Esophagus mucosa (tissue), 1 donor: Measurements from ENCODE around the gene RETREG1. TPM values are rescaled to one million over a fixed set of nuclear protein-coding genes. Genes with fewer than 3 reads are reported as not detected.
A peak's percentile ranks its signal among the peaks of the same experiment; 100 is the strongest.

Source experiments
- ATAC-seq: fragments of 200-7000 bp; cut with Tn5 transposase; one replicate; pipeline ENCODE4 v1.9.1; 2020
- total RNA-seq: library from RNA; stranded (reverse); gene quantifications from one replicate; pipeline ENCODE4 v1.2.4, GENCODE V29; 2023
- donor health status: DM: yes; HTN: yes; CAD: no.

Gene RETREG1
- total RNA-seq, 1 donor from 2014 or later, result 1.5 TPM

DNA sequence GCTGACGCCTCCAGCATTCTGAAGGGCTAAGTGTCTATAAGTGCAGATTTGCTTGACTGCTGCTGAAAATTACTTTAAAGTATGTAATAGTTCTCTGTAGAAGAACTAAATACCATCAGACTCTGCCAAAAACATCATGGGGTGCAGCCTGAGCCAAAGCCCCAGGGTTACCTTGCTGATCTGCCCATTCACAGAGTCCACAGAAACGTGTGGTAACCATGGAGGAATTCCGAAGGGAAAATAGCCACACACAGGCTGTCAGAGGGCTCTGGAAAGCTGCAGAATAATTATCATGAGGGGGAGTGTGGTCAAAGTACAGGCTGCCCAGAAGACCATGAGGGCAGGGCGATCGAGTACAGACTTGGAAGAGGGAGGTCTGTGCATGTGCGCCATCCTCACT lies 36.4 kb downstream of the RETREG1 start:
- ATAC-seq, result no peak

DNA sequence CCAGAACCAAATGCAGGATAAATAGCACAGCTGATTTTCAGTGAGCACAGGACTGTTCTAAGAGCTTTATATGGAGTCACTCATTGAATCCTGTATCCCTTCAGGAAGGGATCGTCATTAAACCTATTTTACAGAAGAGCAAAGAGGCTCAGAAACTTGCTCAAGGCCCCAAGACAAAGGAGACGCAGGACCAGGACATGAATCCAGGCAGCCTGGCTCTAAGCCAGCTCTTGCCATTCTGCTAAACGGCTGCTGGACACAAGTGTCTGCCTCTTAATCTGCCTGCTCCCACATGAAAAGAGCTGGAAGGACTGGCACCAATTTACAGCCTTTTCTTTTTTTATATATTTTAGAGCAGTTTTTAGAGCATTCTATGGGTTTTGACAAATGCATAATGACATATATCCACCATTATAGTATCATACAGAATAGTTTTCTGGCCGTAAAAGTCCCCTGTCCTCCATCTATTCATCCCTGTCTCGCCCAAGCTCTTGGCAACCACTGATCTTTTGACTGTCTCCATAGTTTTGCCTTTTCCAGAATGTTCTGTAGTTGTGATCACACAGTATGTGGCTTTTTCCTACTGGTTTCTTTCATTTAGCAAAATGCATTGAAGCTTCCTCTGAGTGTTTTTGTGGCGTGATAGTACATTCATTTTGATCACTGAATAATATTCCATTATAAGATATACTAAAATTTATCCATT lies 37.5 kb downstream of the RETREG1 start:
- ATAC-seq, result no peak

DNA sequence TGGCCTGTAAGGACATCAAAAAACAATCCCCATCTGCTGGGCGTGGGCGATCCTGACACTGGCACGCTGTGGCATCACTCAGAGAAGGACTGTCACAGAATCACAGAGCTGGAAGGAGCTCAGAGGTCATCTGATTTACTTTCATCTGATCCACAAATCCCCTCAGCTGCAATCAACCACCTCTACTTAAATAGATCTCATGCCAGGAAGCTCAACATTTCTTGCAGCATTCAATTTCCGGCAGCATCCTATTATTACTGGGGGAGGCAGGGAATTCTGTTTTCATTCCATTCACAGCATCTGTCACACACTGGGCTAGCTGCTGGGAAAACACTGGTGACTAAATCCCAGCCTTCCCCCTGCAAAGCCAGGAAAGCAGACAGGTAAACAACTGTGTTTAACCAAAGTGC lies 38.3 kb downstream of the RETREG1 start:
- ATAC-seq, result no peak

DNA sequence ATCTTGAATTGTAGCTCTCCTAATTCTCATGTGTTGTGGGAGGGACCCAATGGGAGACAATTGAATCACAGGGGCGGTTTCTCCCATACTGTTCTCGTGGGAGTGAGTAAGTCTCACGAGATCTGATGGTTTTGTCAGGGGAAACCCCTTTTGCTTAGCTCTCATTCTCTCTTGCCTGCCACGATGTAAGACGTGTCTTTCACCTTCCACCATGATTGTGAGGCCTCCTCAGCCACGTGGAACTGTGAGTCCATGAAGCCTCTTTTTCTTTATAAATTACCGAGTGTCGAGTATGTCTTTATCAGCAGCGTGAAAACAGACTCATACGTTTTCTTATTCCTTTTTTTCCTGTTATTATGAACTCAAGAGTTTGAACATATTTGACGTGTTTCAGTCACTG lies 39.1 kb downstream of the RETREG1 start:
- ATAC-seq, result no peak

DNA sequence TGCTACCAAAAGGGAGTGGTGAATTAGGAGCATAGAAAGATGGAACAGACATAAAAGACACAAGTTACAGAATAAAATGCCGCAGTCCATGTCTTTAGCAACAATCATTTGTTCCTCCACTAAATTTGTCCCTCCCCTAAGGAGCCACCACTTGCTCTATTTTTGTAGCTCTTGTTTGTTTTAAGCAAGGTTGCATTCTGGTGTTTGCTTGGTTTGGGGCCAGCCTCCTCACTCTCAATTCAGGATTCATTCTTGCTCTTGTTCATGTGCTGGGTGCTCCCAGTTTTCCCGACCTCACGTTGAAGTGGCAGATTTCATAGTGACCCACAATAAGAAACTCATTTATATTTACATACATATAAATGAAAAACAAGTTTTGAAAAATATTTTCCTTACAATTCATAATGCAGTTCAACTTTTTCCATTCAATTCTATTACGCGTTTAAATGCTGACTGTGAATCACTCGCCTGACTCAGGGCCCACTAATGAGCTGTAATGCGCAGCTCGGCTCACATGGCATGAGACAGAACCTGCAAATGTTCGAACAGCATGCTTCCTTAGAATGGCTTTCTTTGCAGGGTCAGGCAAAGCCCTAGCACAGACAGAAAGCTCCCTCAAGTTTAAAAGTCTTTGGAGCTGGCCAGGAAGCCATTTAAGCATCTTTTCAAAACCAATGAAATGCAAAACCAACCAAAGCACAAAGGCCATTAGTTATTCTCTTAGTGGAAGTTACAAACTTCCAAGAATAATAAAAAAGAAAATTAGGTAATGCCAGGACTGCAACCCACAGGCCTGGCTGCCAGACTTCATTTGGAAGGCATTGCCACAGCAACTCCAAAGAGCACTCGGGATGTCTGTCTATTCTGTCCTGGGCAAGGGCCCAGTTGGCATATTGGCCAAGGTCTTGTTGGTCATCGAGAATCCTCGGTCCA lies 41.7 kb downstream of the RETREG1 start:
- ATAC-seq, result peak; percentile 68

DNA sequence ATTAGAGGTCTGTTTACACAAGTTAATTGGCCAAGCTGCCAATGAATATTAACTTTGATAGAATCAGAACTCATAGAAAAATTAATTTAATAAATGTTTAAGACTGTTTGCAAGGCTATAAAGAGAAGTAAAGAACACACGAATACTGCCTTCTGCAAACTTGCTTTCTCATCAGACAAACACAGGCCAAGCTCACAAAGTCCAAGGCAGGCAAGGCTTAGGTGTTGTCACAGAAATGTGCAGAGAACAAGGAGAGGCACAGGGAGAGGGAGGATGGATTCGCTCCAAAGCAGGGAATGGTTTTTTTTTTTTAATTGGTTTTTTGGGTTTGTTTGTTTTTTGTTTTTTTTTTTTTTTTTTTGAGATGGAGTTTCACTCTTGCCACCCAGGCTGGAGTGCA lies 43.4 kb downstream of the RETREG1 start:
- no peak for ATAC-seq

DNA sequence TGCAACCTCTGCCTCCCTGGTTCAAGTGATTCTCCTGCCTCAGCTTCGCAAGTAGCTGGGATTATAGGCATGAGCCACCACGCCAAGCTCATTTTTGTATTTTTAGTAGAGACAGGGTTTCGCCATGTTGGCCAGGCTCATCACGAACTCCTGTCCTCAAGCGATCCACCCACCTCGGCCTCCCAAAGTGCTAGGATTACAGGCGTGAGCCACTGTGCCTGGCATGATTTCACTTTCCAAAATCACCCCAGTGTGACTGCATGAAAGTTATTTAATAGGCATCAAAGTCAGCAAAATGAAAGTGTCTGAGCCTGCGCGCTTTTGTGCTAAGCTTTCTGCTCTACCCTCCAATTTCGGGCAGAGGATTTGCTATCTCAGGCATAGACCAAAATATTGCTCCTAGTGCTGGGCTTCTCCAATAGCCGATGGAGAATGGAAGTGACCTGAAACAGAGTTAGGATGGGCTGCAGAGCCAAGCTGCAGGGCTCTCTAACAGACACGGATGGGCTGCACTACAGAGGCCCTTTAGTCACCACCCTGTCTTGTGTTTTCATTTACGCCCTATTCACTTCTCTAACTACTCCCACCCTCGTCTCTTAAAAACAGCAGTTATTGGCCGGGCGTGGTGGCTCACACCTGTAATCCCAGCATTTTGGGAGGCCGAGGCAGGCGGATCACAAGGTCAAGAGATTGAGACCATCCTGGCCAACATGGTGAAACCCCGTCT lies 44.3 kb downstream of the RETREG1 start:
- ATAC-seq, result no peak

DNA sequence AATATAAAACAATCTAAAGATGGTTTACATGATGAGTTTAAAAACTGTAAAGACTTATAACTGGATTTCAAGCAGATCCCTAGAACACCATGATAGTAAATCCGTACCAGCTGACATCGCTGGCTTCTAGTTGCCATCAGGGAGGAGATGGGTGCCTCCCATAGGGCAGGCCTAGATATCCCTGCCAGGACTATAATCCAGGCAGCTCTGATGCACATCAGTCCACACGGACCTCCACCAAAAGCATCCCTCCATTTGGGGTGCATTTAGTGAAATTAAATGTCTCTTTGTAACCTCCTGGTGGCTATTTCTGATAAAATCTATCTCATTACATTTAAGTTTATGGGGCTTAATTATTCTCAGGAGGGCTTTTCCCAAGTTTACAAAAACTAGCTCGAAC lies 45.8 kb downstream of the RETREG1 start:
- ATAC-seq, result no peak

DNA sequence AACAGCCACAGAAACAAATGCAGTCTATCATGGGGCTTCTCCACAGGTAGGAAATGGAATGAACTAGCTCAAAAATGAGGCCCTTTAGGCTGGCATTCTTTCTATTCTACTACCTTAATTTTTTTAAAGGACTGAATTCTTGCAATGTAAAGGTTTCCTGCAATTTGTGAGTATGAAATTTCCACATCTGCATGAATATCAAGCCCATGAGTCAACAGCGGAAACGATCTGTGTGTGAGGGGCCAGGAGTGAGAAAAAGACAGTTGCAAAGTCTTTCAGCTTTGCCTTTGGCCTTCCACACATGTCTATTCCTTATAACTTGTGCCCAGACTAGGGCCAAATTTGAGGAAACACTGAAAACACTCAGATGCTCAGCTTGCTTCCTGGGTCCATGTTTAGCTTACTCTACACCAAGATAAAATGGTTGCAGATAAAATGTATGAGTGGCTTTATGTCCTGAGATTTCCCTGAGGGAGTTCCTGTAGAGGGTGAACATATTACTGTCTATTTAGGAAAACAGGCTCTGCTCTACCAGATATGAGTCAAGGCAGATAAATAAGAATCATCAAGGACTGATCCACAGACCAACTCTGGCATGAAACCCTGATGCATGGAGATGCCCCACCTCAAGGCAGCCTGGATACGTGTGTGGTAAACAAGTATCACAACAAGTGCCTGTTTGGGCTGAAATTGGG lies 46.5 kb downstream of the RETREG1 start:
- ATAC-seq, result no peak

DNA sequence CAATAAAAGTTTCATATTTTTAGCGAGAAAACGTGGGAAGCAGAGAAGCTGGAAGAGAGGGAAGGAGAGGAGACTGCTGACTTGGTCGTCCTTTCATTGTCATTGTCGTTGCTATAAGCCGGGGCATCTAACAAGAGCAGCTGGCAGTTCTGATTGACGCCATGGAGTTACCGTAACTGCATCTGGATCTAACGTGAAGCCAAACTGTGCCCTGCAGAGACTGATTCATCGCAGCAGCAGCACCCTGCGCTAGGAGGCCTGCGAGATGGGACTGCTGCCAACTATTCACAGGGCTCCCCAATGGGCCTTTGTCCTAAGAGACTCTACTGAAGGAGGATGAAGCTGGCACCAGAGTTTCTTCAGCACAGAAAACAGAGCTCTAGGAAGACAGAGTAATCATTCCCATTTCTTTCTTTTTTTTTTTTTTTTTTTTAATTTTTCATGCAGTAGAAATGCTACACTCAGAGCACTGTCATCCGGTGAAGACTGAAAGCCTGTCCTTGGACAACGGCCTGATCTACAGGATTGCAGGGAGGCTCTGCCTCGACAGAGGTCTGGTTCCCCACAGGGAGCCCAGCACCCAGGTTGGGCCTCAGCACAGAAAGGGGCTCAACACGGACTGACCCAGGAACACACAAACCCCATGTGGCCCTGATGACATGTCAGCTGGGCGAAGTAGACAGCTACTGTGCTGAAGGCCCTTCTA lies 47.8 kb downstream of the RETREG1 start:
- ATAC-seq, result peak; percentile 68

DNA sequence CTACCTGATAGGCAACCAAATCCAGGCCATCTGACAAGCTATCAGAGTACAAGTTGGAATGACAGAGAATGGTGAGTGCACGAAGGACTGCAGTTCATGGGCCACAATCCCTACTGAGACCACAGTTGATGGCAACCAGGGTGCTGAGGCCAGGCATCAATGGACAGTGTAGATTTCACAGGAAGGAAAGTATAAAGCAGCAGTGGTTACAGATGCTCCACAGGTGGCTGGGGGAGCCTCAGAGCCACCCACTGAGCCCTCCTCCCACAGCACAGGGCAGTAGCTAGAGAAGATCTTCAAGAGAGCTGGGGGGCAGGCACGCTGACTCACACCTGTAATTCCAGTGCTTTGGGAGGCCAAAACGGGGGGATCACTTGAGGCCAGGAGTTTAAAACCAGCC lies 49.4 kb downstream of the RETREG1 start:
- ATAC-seq, result no peak

DNA sequence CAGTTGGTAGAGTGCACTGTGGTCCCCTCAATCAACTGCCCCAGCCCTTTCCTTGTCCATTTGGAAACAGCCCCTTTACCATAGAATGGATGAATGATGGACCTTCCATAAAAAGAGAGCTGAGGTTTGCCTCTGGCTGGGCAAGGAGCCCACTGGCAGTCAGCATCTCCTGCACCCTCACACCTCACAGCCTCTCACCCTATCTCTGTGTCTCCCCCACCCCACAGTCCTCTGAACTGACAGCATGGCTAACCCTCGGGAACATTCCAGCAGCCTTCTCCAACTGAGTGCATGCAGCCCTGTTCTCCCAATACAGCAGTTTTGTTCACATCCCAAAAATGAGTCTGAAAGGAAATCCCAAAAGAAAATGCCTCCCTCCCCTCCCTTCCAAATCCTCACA lies 51.7 kb downstream of the RETREG1 start:
- ATAC-seq, result no peak

DNA sequence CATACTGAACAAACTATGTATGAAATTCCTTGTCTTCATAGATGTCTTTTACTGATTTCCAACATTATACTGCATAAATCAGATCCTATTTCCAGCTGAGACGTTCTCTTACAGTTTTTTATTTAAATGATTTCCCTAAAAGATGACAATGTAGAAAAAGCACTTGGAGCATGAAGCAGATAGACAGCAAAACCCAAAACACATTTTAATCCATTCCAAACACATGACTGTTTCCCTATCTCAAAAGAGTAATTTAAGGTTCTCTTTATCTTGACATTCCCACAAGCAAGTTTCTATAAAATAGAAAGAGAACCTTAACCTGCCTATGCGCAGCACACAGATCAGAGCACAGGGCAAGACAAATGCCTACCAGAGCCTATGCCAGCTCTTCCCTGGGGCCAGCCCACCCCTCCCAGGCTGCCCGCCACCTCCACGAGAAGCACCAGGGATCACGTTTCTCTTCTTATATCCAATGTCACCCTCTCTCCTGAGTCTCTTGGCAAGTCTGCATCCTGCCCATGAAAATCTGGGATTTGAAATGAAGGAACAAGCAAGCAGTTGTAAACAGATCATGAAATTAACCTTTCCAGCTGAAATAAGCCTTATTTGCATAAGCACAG lies 52.4 kb downstream of the RETREG1 start:
- ATAC-seq, result no peak

DNA sequence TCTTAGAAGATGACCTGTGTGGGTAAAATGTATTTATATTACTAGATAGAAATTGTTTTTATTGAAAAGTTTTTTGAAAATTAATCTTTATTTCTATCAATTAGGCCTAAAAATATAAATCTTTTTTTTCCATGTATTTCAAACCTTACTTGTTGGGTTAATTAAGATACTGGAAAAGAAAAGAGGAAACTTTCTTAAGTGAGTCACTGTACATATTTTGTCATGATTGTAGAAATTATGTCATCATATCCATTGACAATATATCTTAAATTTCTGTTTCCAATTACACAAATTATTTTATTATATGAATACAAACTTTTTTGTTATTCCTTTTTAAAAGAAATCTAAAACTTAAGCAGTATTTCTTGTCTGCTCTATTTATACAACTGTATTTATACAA lies 53.1 kb downstream of the RETREG1 start:
- no peak for ATAC-seq

DNA sequence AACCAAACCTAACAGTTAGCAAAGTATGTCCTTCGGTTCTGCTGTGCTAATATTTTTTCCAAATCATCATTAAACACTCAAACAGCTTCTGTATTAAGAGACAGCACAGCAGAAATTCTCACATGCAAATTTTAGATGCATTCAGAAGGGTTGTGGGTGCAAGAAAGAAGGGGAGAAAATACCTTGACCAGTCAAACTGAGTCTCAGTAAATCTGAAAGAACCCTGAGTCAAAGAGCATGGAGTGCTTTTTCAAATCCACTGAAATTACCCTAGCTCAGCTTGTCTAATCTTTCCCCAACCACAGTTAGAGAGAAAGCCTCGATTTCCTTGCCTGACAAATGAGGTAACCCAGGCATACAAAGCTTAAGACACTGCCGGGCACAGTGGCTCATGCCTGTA lies 55.1 kb downstream of the RETREG1 start:
- ATAC-seq, result no peak

DNA sequence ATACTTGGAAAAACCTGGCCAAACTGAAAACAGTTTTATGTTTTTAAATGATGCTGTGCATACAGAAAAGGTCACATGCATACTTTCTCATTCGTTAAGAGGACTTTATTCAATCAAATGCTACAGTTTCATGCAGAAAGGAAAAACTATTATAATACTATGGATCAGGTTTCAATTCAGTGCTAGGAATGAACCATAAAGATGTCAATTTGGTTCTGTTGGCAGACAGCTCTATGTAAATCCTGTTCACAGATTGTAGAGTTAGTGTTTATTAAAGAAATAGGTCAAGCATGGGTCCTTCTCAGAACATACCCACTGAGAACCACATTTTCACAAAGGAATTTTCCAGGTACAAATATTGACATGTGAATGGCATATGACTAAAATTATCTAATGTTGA lies 57.1 kb downstream of the RETREG1 start:
- ATAC-seq, result no peak

DNA sequence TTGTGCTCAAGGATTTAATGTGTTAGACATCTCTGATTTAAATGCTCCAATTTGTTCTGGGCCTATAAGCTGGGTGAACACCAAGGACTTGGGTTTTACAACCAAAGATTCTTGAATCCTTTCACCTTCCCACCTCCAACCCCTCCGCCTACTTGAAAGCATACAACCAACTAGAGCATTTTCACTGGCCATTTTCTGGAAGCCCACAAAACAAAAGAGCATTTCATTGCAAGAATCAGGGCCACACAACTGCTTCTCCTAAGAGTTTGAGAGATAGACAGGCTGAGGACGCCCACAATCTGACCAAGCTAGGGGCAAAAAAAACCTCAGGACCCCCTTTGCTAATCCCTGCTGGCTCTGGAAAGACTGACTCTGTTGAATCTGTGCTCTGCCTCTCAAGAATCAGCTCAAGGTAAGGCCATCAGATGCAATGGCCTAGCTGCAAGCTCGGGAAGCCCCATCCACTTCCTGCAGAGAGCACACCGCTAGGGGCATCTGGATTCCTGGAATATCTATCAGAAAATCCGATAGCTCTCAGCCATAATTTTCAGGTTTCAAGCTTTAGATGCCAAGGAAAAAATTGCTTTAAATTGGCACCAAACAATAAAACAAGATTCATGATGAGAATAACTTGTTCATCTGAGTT lies 57.7 kb downstream of the RETREG1 start:
- no peak for ATAC-seq

DNA sequence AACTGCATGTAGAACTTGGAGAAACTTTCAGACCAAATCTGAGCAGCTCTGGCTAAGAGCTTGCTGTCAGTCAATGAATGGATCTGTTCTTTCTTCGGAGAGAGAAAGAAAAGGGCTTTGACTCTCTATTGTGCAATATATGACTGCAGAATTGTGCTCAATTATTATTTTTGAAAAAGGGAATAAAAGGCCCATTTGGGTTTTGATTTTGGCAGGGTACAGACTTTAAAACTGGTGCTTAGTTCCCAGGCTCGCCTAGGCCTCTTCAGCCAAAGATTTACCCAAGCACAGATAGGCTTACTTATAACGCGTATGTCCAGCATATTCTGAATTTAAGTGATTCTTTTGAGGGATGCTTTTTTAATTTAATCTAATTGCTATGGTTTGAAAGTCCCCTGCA lies 59.3 kb downstream of the RETREG1 start:
- ATAC-seq, result no peak

DNA sequence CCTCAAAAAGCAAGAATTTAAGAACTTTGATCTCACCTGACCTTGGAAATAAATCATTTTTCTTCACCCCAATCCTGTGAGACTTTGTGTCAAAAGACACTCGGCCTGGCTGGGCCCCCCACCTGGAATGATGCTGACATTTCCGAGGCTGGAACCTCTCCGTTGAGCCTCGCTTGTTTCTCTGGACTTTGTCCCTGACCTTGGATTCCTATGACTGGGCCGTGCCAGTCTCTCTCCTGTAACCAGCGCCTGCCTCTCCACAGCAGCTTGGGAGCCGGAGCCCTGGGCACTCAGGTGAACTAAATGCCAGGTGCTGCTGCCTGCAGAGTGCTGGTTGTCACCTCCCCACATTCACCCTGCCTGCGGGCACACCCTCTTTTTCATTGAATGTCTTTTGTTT lies 62.7 kb downstream of the RETREG1 start:
- ATAC-seq, result no peak

DNA sequence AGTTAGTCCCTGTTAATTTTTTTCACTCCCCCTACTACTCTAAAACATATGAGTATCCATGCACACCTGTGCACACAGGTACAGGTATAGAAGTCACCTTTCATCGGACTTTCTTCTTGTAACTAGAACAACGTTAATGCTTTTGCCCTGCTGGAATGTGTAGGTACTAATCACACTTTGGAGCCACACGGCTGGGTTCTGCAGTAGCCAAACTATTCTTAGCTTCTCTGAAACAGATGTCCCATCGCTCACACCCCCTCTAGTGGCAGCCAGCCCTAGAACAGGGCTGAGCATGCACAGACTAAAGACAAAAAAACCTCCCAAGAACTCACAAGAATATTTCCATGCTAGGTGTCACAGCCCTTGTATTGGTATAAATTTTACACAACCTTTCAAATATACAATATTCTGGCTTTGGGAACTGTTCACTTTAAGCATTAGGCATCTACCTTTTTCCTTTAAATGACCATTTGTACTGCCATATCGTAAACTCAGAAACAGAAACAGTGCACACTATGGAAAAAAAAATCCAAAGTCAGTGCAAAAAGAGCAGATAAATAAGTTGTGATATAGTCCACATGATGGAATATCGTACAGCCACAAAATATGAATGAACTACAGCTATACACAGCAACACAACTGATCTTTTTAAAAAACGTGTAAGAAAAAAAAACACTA lies 64.0 kb downstream of the RETREG1 start:
- peak; percentile 87 for ATAC-seq
